Aorta (tissue), 5 donors: ENCODE results near the gene HNRNPL. TPM values are rescaled to one million over a fixed set of nuclear protein-coding genes. Genes with fewer than 3 reads are reported as not detected.

ENCODE experiments used
- ATAC-seq: fragments of 200-7000 bp; cut with Tn5 transposase; one replicate; pipeline ENCODE4 v1.9.1; 2022; ENCODE audit warnings: moderate library complexity; ENCODE audit not compliant: low FRiP score
- DNase-seq, 2 donors: peaks; one replicate each; pipeline ENCODE4 v3.0.0-alpha.2; 2020
- H3K27ac ChIP-seq, 2 donors: one replicate each; pipeline ENCODE4 v1.5.1; 2013; ENCODE audit warnings: low read length in 2 of 2, mild to moderate bottlenecking in 2 of 2, moderate library complexity in 2 of 2, control low read depth in 1 of 2, inconsistent platforms in 1 of 2, low read depth in 1 of 2
- H3K27me3 ChIP-seq, 2 donors: one replicate each; pipeline ENCODE4 v1.6.1; 2013; ENCODE audit warnings: control low read depth in 1 of 2, low read length in 1 of 2, mild to moderate bottlenecking in 1 of 2, moderate library complexity in 1 of 2; ENCODE audit not compliant: insufficient read depth in 2 of 2, control insufficient read depth in 1 of 2
- H3K36me3 ChIP-seq, 2 donors: one replicate each; pipeline ENCODE4 v1.6.1; 2013; ENCODE audit warnings: control low read depth in 1 of 2, low read length in 1 of 2, mild to moderate bottlenecking in 1 of 2; ENCODE audit not compliant: insufficient read depth in 2 of 2, control insufficient read depth in 1 of 2
- H3K4me1 ChIP-seq, 2 donors: one replicate each; pipeline ENCODE4 v1.6.1; 2013; ENCODE audit warnings: low read length in 2 of 2, control low read depth in 1 of 2, mild to moderate bottlenecking in 1 of 2, moderate library complexity in 1 of 2; ENCODE audit not compliant: insufficient read depth in 2 of 2, control insufficient read depth in 1 of 2
- H3K4me3 ChIP-seq, 2 donors: one replicate each; pipeline ENCODE4 v1.5.1; 2013; ENCODE audit warnings: low read length in 2 of 2, control low read depth in 1 of 2, mild to moderate bottlenecking in 1 of 2
- H3K9me3 ChIP-seq: one replicate; pipeline ENCODE4 v1.6.1; 2013; ENCODE audit warnings: mild to moderate bottlenecking, low read length; ENCODE audit not compliant: control insufficient read depth
- WGBS, 2 donors: extraction: QIAGEN DNeasy Blood & Tissue Kit; methylation state at CpG; one replicate each; pipeline ENCODE4 v1.1.7; 2013; 5-methylcytosine and 5-hydroxymethylcytosine counted together
- intact Hi-C, 2 donors: fragments of 100-400 bp; cut with DNase I; formaldehyde crosslinking; loops; one replicate each; pipeline versions ENCODE4 v1.14.2 to v1.15.0; 2022
- polyA plus RNA-seq, 2 donors: library from polyadenylated mRNA; stranded (reverse); fragments of 200-250 nt; gene quantifications; one replicate each; pipeline ENCODE4 v1.2.3, GENCODE V29; 2013
- total RNA-seq, 2 donors: library from RNA; stranded (reverse); fragmentation: NEBNext Ultra II Directional; extraction: Animal tissue kit (Norgen Biotek cat#: 25700); gene quantifications; one replicate each; pipeline ENCODE4 v1.2.1, GENCODE V29; 2021
- donor health status: healthy with polysubstance abuse.
- donor health status: Bipolar disorder and iron deficiency.
- donor health status: DM: no; HTN: no; CAD: no.
- donor health status: DM: no; HTN: no; CAD: no.
- donor health status: DM: yes; HTN: yes; CAD: no.

HNRNPL gene
- total and polyA plus RNA-seq, 4 donors, result 83.3 to 220 (median 185) TPM

DNA sequence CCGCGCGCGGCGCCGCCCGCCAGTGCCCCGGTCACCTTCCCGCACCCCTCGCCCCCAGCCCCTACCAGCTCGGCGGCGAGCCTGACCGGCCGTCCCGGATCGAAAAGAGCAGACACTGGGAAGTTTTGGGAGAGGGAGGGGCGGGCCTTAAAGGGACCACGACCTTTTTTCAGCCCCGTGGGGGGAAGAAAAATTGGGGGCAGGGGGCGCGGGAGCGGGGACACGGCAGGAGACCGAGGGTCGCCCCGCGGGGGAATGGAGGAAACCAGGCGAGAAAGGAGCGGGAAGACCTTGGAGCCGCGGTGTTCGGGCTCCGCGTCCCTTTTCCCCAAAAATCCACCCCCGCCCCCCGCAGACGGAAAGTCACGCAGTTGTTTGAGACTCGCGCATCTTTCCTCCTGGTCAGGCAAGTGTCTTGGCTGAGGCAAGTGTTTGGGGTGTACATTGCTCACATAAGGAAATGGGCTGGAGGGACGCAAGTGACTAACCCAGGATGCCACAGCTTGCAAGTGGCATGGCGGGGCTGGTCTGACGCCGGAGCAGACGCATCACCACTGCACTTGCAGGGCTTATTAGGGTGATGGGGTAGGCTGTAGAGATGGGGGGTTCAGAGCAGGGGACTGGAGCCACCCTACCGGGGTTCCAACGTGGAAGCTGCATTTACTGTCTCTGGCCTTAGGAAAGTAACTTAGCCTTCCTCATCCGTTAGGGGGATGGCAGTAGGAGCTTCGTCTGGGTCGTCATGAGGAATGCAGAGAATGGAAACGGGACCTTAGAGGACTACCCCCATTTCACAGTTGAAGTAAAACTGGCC, 2.7 kb upstream of the HNRNPL start:
- no peaks in the 10 kb centered on the region for H3K27me3 ChIP-seq
- H3K4me1 ChIP-seq, result no peaks in the 10 kb centered on the region
- WGBS, 2 donors, result 0 to 1% methylated on average over 52 of the region's 52 CpGs
- no peaks in the 10 kb centered on the region for H3K36me3 ChIP-seq
- peak; percentile 79 to 89 for DNase-seq
- no peak for ATAC-seq
- H3K9me3 ChIP-seq, result no peaks in the 10 kb centered on the region
- intact Hi-C loops, result loop anchor here in 1 of 2 donors (5.0 kb wide), 2 partner anchors 235 to 515 kb away; partner anchors contain the start of genes CATSPERG, EIF3K and MAP4K1
- peak overlapping the region; percentile 86 to 92 for H3K4me3 ChIP-seq
- H3K27ac ChIP-seq, result peak overlapping the region; percentile 82 to 91

DNA sequence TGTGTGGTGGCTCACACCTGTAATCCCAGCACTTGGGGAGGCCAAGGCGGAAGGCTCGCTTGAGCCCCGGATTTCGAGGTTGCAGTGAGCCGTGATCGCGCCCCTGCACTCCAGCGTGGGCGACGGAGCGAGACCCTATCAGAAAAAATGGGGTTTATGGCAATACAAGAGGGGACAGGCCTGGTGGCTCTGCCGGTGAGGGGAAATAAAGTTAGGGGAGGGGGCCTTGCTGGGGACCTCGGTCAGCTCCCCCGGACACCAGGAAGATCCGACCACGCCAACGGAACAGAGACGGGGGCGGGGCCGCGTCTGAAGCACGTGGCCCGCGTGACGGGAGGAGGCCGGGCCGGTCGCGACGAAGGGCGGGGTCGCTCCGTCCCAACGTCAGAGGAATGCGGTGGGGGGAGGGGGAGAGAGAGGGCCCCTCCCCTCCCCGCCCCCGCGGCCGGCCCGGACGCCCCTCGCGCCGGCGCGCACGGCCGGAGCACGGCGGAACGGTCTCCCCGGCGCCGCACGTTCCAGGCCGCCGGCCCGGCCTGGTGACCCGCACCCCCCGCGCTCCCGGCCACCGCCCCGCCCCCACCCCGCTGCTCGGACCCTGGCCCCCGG, 1.9 kb upstream of the HNRNPL start:
- no peaks in the 10 kb centered on the region for H3K36me3 ChIP-seq
- peak; percentile 80 for ATAC-seq
- no peaks in the 10 kb centered on the region for H3K9me3 ChIP-seq
- 1% methylated on average over 28 to 67 of the region's 67 CpGs for WGBS, 2 donors
- H3K27ac ChIP-seq, result peak overlapping the region; percentile 91 to 94
- DNase-seq, result peak; percentile 96 to 97
- no peaks in the 10 kb centered on the region for H3K27me3 ChIP-seq
- intact Hi-C loops, result loop anchor here in 1 of 2 donors (5.0 kb wide), 2 partner anchors 234 to 514 kb away; partner anchors contain the start of genes CATSPERG, EIF3K and MAP4K1
- H3K4me1 ChIP-seq, result no peaks in the 10 kb centered on the region
- H3K4me3 ChIP-seq, result peak overlapping the region; percentile 86 to 92

DNA sequence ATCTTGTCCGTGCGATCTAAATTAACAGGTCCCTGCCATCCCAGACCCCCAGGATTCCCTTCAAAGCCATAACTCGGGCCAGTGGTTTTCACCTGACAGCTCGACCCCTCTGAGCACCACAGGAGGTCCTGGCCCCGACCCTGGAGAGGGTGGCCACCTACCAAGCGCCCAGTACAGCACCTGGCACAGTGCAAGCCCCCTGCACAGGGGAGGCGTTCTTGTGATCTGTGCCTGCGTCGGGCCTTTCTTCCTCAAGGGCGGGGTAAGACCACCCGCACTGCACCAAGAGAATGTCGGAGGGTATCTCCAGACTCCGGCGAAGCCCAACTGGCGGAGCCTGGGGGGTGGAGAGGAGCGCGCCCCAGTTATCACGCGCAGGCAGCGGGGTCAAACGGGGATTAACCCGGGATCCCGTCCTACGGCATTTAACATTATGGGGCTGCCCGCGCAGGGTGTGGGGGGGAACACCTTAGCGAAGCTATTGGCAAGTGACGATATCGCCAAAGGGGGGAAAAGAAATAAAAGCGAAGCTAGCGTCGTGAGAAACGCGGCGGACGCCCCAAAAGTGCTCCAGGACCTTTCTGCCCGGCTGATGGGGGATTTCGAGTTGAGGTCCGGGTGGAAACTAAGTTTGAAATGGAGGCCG, 1.3 kb upstream of the HNRNPL start:
- H3K4me1 ChIP-seq, result no peaks in the 10 kb centered on the region
- no peaks in the 10 kb centered on the region for H3K27me3 ChIP-seq
- H3K9me3 ChIP-seq, result no peaks in the 10 kb centered on the region
- peak overlapping the region; percentile 72 to 94 for H3K27ac ChIP-seq
- H3K4me3 ChIP-seq, result peak overlapping the region in 1 of 2 donors; percentile 21
- WGBS, 2 donors, result 1% methylated on average over 40 of the region's 40 CpGs
- no peak for ATAC-seq
- peak in 1 of 2 donors; percentile 64 for DNase-seq
- H3K36me3 ChIP-seq, result peaks cover 0 to 3% of the 10 kb centered on the region in 2 donors
- intact Hi-C loops, result loop anchor here in 1 of 2 donors (5.0 kb wide), 2 partner anchors 234 to 514 kb away; partner anchors contain the start of genes CATSPERG, EIF3K and MAP4K1

DNA sequence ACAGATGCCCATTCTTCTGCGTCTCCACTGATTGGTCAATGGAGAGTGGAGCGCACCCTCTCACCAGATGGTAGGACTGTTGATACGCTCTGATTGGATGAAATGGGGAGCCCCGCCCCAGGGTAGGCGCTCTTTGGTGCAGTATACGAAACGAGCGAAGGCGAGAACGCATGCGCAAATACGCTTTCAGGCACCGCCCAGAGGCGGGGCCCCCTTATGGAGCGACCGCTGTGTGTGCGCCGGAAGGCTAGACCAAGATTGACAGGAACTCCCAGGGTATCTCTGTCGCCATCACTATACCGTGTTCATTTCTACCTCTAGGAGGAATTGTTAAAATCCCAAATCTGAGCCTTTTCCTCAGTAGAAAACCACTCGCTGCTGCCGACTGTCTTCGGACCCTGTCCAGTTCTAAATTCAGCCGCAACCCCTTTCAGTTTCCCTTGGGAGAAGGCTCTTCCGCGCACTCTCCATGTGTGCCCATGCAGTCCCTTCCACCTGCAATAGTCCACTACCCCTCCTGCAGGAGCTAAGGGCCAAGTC, 720 bp upstream of the HNRNPL start:
- Histone ChIP-seq H3K27ac (peak overlapping the region; percentile 72 to 94), H3K9me3 (no peaks in the 10 kb centered on the region), H3K27me3 (no peaks in the 10 kb centered on the region), H3K4me1 (no peaks in the 10 kb centered on the region), H3K36me3 (peaks cover 0 to 4% of the 10 kb centered on the region in 2 donors), H3K4me3 (peak overlapping the region in 1 of 2 donors; percentile 21)
- intact Hi-C loops, result loop anchor here in 1 of 2 donors (5.0 kb wide), 2 partner anchors 233 to 513 kb away; partner anchors contain the start of genes CATSPERG, EIF3K and MAP4K1
- WGBS, 2 donors, result 0% methylated on average over 26 of the region's 26 CpGs
- ATAC-seq (peak; percentile 94), DNase-seq (peak; percentile 99)

DNA sequence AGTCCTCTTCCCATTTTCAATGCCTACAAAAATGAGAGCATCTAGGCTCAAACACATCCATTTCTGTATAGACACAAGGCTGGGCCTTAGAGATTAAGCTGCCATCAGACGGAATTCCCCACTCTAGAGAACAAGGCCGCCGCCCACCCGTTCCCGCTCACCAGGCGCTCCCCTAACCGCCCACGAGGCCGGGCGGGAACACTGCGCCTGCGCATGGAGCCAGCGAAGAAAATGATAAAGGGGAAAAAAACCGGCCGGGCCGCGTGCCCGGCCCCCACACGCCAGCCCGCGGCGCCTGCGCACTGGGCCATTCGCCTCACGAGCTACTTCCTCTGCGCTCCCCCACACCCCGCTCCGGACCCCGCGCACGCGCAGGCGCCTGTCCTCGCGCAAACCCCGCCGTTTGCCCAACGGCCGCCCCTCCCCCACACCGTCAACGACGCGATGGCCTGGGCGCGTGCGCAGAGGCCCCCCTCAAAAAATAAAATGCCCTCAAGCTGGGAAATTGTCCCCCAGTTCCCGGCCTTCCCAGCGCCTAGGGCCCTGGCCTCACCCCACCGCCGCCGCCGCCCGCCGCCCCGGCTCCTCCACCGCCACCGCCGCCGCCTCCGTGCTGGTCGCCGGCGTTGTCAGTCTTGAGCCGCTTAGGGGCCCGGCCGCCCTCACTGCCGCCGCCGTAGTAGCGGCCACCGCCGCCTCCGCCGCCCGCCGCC, 483 bp downstream of the HNRNPL start:
- Histone ChIP-seq H3K9me3 (no peaks in the 10 kb centered on the region), H3K27me3 (no peaks in the 10 kb centered on the region), H3K27ac (peak overlapping the region; percentile 92 to 99), H3K4me1 (no peaks in the 10 kb centered on the region), H3K4me3 (peak overlapping the region; percentile 78 to 97), H3K36me3 (peaks cover 0 to 8% of the 10 kb centered on the region in 2 donors)
- ATAC-seq (peak; percentile 78), DNase-seq (peak; percentile 98 to 99)
- WGBS, 2 donors, result 1 to 2% methylated on average over 56 to 76 of the region's 76 CpGs
- intact Hi-C loops, result loop anchor here in 1 of 2 donors (1.0 to 5.0 kb wide), 3 partner anchors 14 to 202 kb away; partner anchors contain the start of gene ACTN4

DNA sequence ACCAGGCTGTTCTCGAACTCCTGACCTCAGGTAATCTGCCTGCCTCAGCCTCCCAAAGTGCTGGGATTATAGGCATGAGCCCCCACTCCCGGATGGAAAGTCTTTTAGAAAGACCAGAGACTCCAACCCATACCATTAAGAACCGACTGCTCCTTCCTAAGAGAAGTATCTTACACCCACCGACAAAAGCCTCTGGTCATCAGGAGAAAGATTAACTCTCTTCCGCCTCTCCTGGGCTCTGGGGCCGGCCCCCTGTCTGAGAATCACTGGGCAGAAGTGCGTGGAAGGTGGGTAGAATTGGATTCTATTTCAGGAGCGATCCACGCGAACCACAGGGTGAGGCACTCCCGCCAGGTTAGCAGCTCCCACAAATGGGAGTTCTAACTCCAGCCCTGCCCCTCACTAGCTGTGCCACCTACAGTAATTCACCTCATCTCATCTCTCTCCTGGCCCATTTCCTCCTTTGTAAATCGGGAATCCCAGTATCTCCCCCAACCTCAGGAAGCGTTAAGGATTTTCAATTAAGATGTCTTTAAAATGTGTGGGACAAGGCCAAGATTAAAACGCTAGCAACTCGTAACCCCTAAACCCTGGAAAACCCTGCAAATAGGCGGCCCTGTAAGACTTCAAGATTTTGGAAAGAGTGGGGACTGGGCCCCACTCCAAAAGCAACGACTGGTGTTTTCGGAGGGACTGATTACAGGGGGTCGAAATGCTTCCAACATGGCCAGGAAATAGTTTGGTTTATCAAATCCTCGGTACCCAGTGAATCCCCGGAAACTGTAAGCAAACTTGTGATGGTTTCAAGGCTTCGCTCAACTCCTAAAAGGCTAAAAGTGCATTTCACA, 1.3 kb downstream of the HNRNPL start:
- Histone ChIP-seq H3K4me1 (no peaks in the 10 kb centered on the region), H3K27ac (peak overlapping the region in 1 of 2 donors; percentile 21), H3K9me3 (no peaks in the 10 kb centered on the region), H3K36me3 (peaks cover 0 to 16% of the 10 kb centered on the region in 2 donors), H3K4me3 (peak overlapping the region; percentile 57 to 78), H3K27me3 (no peaks in the 10 kb centered on the region)
- intact Hi-C loops, result loop anchor here in 1 of 2 donors (1.0 to 5.0 kb wide), 3 partner anchors 13 to 201 kb away; partner anchors contain the start of gene ACTN4
- ATAC-seq (no peak), DNase-seq (no peak)
- 13 to 15% methylated on average over 22 of the region's 22 CpGs for WGBS, 2 donors

DNA sequence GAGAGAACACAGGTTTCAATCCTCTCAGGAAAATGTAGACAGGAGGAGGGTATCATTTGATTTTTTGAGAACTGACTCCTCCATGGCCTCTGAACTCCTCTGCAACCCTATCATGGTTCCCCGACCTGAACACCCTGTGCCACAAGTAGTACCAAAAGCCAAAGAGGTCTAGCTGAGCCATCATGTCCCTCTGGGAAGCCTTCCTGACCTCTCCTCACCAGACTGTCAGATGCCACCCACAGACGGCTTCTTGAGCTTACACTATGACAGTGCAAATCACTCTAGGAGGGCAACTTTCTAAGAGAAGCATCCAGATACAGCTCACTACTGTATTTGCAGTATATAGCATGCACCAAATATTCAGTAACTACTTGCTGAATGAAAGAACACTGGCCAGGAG, 3.7 kb downstream of the HNRNPL start:
- peaks cover 0 to 29% of the 10 kb centered on the region in 2 donors for H3K36me3 ChIP-seq
- no peaks in the 10 kb centered on the region for H3K9me3 ChIP-seq
- H3K4me3 ChIP-seq, result no peak overlapping the region
- H3K27ac ChIP-seq, result no peak overlapping the region
- DNase-seq, result peak in 1 of 2 donors; percentile 8
- intact Hi-C loops, result loop anchor here in 1 of 2 donors (5.0 kb wide), 2 partner anchors 129 to 199 kb away; partner anchors contain the start of gene ACTN4
- no peak for ATAC-seq
- no peaks in the 10 kb centered on the region for H3K27me3 ChIP-seq
- no peaks in the 10 kb centered on the region for H3K4me1 ChIP-seq
- WGBS, 2 donors, result 65 to 72% methylated on average over 2 of the region's 2 CpGs
